ENCODE results near the gene VWA3A. TPM values are rescaled to one million over a fixed set of nuclear protein-coding genes. Genes with fewer than 3 reads are reported as not detected.

Gene VWA3A
- total and polyA plus RNA-seq, 2 of the 8 experiments (the other 6 are each of a cell fraction or from before 2014, with no cell fraction given) = 0.05 TPM; not detected in 1

DNA sequence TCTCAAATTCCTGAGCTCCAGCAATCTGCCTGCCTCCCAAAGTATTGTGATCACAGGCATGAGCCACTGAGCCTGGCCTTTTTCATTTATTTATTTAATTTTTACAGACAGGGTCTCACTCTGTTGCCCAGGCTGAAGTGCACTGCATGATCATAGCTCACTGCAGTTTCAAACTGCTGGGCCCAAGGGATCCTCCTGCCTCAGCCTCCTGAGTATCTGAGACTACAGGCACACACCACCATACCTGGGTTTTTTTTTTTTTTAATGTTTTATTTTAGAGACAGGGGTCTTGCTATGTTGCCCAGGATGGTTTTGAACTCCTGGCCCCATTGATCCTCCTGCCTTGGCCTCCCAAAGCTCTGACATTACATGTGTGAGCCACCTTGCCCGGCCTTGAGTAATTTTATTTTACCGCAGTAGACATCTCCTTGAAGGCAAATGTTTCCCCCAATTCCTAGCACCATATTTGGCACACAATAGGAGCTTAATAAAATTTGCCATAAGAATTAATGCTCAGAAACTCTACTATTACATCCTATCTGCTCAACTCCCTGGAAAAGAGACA, 111.8 kb downstream of the VWA3A start:
- Histone ChIP-seq H3K79me2 (ENCODE audit: control insufficient read depth in 1 of 2, insufficient read depth in 2 of 2, low read length in 2 of 2) (peaks cover 3 to 20% of the 10 kb centered on the region in 2 experiments; a peak in 3 of 4 replicates), H3K4ac (replicated peaks; ENCODE audit: insufficient read length, low read depth, low read length) (no peak overlapping the region), H2BK15ac (ENCODE audit: low read length) (no peak overlapping the region), H3K79me1 (ENCODE audit: low read depth, low read length) (no peaks in the 10 kb centered on the region; the same call in 1 of the 2 replicates), H3K4me1 (replicated peaks in 1 of 4; ENCODE audit: control insufficient read depth in 3 of 4, insufficient read depth in 4 of 4, low read length in 3 of 4) (peaks cover 0 to 7% (median 4%) of the 10 kb centered on the region in 4 experiments; a peak in 5 of 7 replicates), H3K23me2 (ENCODE audit: low read depth, low read length) (peaks cover 6% of the 10 kb centered on the region), H3K56ac (replicated peaks; ENCODE audit: insufficient read length, low read depth, low read length) (no peak overlapping the region), H3K9ac (replicated peaks in 1 of 4; ENCODE audit: extremely low read depth in 1 of 4, low read depth in 3 of 4, low read length in 3 of 4) (no peak overlapping the region), H3K23ac (ENCODE audit: insufficient read length) (no peak overlapping the region), H2BK12ac (ENCODE audit: low read depth, low read length) (no peak overlapping the region), H3K27ac (ENCODE audit: low read depth, low read length) (no peak overlapping the region), H2BK120ac (replicated peaks; ENCODE audit: low read depth, low read length) (no peak overlapping the region), H3K18ac (ENCODE audit: extremely low read depth, low read length) (no peak overlapping the region), H4K91ac (replicated peaks; ENCODE audit: insufficient read length, low read length) (no peak overlapping the region), H2BK20ac (ENCODE audit: low read length) (no peak overlapping the region), H3K4me2 (ENCODE audit: insufficient read depth in 1 of 2, low read depth in 2 of 2, low read length in 2 of 2) (no peak overlapping the region), H2AFZ (ENCODE audit: low read length) (no peak overlapping the region), H2AK5ac (ENCODE audit: low read depth, low read length) (no peak overlapping the region), H3K27me3 (replicated peaks in 1 of 4; ENCODE audit: control insufficient read depth in 3 of 4, extremely low read depth in 1 of 4, insufficient read depth in 3 of 4, low read length in 3 of 4) (no peaks in the 10 kb centered on the region), H3K9me3 (ENCODE audit: insufficient read depth in 2 of 2, low read depth in 1 of 2, low read length in 1 of 2) (no peaks in the 10 kb centered on the region), H2BK5ac (ENCODE audit: low read depth, low read length) (no peak overlapping the region), H4K8ac (ENCODE audit: extremely low read depth, insufficient read depth, low read length) (no peak overlapping the region), H4K5ac (ENCODE audit: insufficient read length, low read depth, low read length) (no peak overlapping the region), H3K36me3 (ENCODE audit: control insufficient read depth in 2 of 4, insufficient read depth in 4 of 4, low read length in 3 of 4) (no peaks in the 10 kb centered on the region), H3K4me3 (ENCODE audit: extremely low read depth in 1 of 4, insufficient read depth in 2 of 4, low read depth in 3 of 4, low read length in 4 of 4) (no peak overlapping the region), H3K14ac (ENCODE audit: insufficient read length) (no peak overlapping the region), H4K20me1 (replicated peaks in 1 of 2; ENCODE audit: control insufficient read depth in 1 of 2, insufficient read depth in 2 of 2, low read length in 2 of 2) (peaks cover 0 to 2% of the 10 kb centered on the region in 2 experiments)
- FAIRE-seq = no peak
- POLR2A ChIA-PET (ENCODE audit: partially characterized antibody) = interaction anchor here (0.7 to 3.0 kb wide), 6 partner anchors 12 to 174 kb away, joined by 3 to 18 read pairs (median 5); partner anchors contain the start of gene POLR3E
- CTCF ChIA-PET (ENCODE audit: partially characterized antibody) = interaction anchor here (0.7 to 11.1 kb wide), 8 partner anchors 9 to 509 kb away, joined by 3 to 66 read pairs (median 4); partner anchors contain the start of gene POLR3E
- WGBS, 2 experiments (ENCODE audit: extremely low coverage in 1 of 2, insufficient coverage in 1 of 2, insufficient read length in 1 of 2, insufficient replicate concordance in 2 of 2, low coverage in 1 of 2, low lambda C conversion rate in 2 of 2, missing lambda C conversion rate in 1 of 2) = 88% methylated on average over 2 of the region's 2 CpGs; no CpG with 5 or more reads in 1 of the 2 experiments
- TF ChIP-seq KDM5A (IDR thresholded peaks at IDR 0.05; ENCODE audit: low read length) = no peak
- TF ChIP-seq EZH2 (IDR thresholded peaks at IDR 0.05; ENCODE audit: low read depth, low read length, severe bottlenecking) = no peak
- no peak for DNase-seq (ENCODE audit: low read depth in 1 of 2, low spot score in 2 of 2)

All from H1 (cell line).